Heart left ventricle (tissue), 16 donors: ENCODE measurements around the gene KCNQ1. TPM values are rescaled to one million over a fixed set of nuclear protein-coding genes. Genes with fewer than 3 reads are reported as not detected.

ENCODE experiments used
- ATAC-seq, 4 donors: fragments of 200-7000 bp; cut with Tn5 transposase; one replicate each; pipeline ENCODE4 v1.9.1; 2020 to 2022; ENCODE audit warnings: moderate library complexity in 4 of 4, mild to moderate bottlenecking in 3 of 4, moderate number of reproducible peaks in 1 of 4
- DNase-seq, 5 donors: peaks; one replicate each; pipeline ENCODE4 v3.0.0-alpha.2; 2020
- H3K27ac ChIP-seq, 12 donors: fragments of 200-600 bp; sonication (generic) in 4 of 12; one replicate each; pipeline versions ENCODE4 v1.5.0 to v1.8.0; 2016 to 2022; ENCODE audit warnings: mild to moderate bottlenecking in 2 of 12
- H3K27me3 ChIP-seq, 9 donors: fragments of 200-600 bp; sonication (generic) in 2 of 9; one replicate each; pipeline versions ENCODE4 v1.5.1 to v1.8.0; 2016 to 2022; ENCODE audit warnings: mild to moderate bottlenecking in 3 of 9
- H3K36me3 ChIP-seq, 9 donors: fragments of 200-600 bp; sonication (generic) in 2 of 9; one replicate each; pipeline versions ENCODE4 v1.5.0 to v1.8.0; 2018 to 2022; ENCODE audit warnings: mild to moderate bottlenecking in 2 of 9
- H3K4me1 ChIP-seq, 12 donors: fragments of 200-600 bp; sonication (generic) in 4 of 12; one replicate each; pipeline versions ENCODE4 v1.5.0 to v1.8.0; 2016 to 2022; ENCODE audit warnings: mild to moderate bottlenecking in 3 of 12
- H3K4me3 ChIP-seq, 12 donors: fragments of 200-600 bp; sonication (generic) in 4 of 12; one replicate each; pipeline versions ENCODE4 v1.5.0 to v1.8.0; 2017 to 2022; ENCODE audit warnings: mild to moderate bottlenecking in 9 of 12, moderate library complexity in 4 of 12
- H3K9me3 ChIP-seq, 12 donors: fragments of 200-600 bp; sonication (generic) in 4 of 12; one replicate each; pipeline versions ENCODE4 v1.5.0 to v1.8.0; 2016 to 2022; ENCODE audit warnings: mild to moderate bottlenecking in 1 of 12
- CTCF ChIP-seq, 12 donors: fragments of 200-600 bp; sonication (generic) in 4 of 12; IDR thresholded peaks; one replicate each; pipeline versions ENCODE4 v1.5.0 to v1.8.0; 2018 to 2022; ENCODE audit warnings: antibody characterized with exemption in 12 of 12, mild to moderate bottlenecking in 5 of 12
- POLR2A ChIP-seq, 2 donors: fragments of 450-650 bp; IDR thresholded peaks; one replicate each; pipeline ENCODE4 v1.6.1; 2017; ENCODE audit warnings: antibody characterized with exemption in 2 of 2, mild to moderate bottlenecking in 2 of 2, moderate library complexity in 2 of 2
- WGBS, 4 donors: extraction: QIAGEN DNeasy Blood & Tissue Kit in 2 of 4; methylation state at CpG; one replicate each; pipeline versions ENCODE4 v1.1.5 to v1.1.7; 2013 to 2018; 5-methylcytosine and 5-hydroxymethylcytosine counted together
- intact Hi-C, 10 donors: fragments of 100-400 bp; cut with DNase I; formaldehyde crosslinking; loops; one replicate each; pipeline versions ENCODE4 v1.11.1 to v1.14.2; 2022
- polyA plus RNA-seq, 2 donors: library from polyadenylated mRNA; stranded (reverse); fragments of 200-250 nt; gene quantifications; one replicate each; pipeline ENCODE4 v1.2.3, GENCODE V29; 2013
- total RNA-seq, 9 donors: library from RNA; depleted of rRNA in 2 of 9; stranded (reverse); fragments of >200 nt in 2 of 9; fragmentation: NEBNext Ultra II Directional in 3 of 9; extraction: Animal tissue kit (Norgen Biotek cat#: 25700) in 3 of 9; gene quantifications; one replicate each; pipeline versions ENCODE4 v1.1.0 to v1.2.4, GENCODE V29; 2016 to 2023
- donor health status: ischemic (EF 13 %, LVEDD 7.1; RV severe dilation, severe dysfunction).
- donor health status: healthy with polysubstance abuse.
- donor health status: DM: no; HTN: yes; CAD: no.
- donor health status: DM: no; HTN: no; CAD: no.
- donor health status: ischemic (EF 25% LVEDD 6.9; RV normal size, moderate dysfunction).
- donor health status: ischemic (EF 25% LVEDD 5.7; RV mildly dilated, moderate dysfunction).
- donor health status: healthy.
- donor health status: DM: yes; HTN: yes; CAD: no.
- donor health status: ischemic (EF 35%, LVEDD 5.7; RV mildly dilated, moderate dysfunction).
- donor health status: nonischemic (EF 11% LVEDD 7.7; RV severe dilation, severe dysfunction).
- donor health status: DM: yes; HTN: yes; CAD: no.
- donor health status: PGD.
- donor health status: ischemic (EF 29% LVEDD 5.4; RV normal size, mild dysfunction).
- donor health status: nonischemic (EF 23%, LVEDD 6.1; RV moderate dilation, normal function).

The KCNQ1 gene
- total and polyA plus RNA-seq, 11 donors: 18.6 to 42.4 (median 31.4) TPM

GRCh38 chr11:2886191-2886894 lies 441.5 kb downstream of the KCNQ1 start:
- TF ChIP-seq POLR2A (IDR thresholded peaks at IDR 0.05): no peak
- TF ChIP-seq CTCF (IDR thresholded peaks at IDR 0.05): peak in 8 of 12 donors; percentile 9 to 51 (median 31)
- H3K9me3 ChIP-seq: no peaks in the 10 kb centered on the region
- peaks cover 0 to 4% (median 0%) of the 10 kb centered on the region in 9 donors for H3K36me3 ChIP-seq
- 14 to 27% (median 19%) methylated on average over 13 to 49 of the region's 49 CpGs for WGBS, 4 donors
- ATAC-seq (peak in 3 of 4 donors; percentile 0 to 17 (median 16)), DNase-seq (peak in 4 of 5 donors; percentile 48 to 71 (median 50))
- peaks cover 0 to 50% (median 27%) of the 10 kb centered on the region in 12 donors for H3K4me1 ChIP-seq
- H3K4me3 ChIP-seq: peak overlapping the region; percentile 14 to 90 (median 78)
- intact Hi-C loops: loop anchor here in 9 of 10 donors (5.0 to 10.0 kb wide), 10 partner anchors 54 to 574 kb away; partner anchors contain the start of genes KCNQ1OT1 (in 5 of the 9) and KCNQ1 (in 1 of the 9)
- H3K27me3 ChIP-seq: peaks cover 0 to 16% (median 0%) of the 10 kb centered on the region in 9 donors
- peak overlapping the region; percentile 16 to 90 (median 68) for H3K27ac ChIP-seq

GRCh38 chr11:2886936-2887335 lies 442.1 kb downstream of the KCNQ1 start:
- 88 to 95% (median 92%) methylated on average over 3 to 5 of the region's 5 CpGs for WGBS, 4 donors
- ATAC-seq (no peak), DNase-seq (peak in 1 of 5 donors; percentile 40)
- Histone ChIP-seq H3K4me3 (no peak overlapping the region), H3K9me3 (no peaks in the 10 kb centered on the region), H3K27ac (peak overlapping the region in 3 of 12 donors; percentile 72 to 90 (median 77)), H3K4me1 (peaks cover under 1 to 51% (median 32%) of the 10 kb centered on the region in 12 donors), H3K27me3 (peaks cover 0 to 16% (median 0%) of the 10 kb centered on the region in 9 donors), H3K36me3 (peaks cover 0 to 4% (median 0%) of the 10 kb centered on the region in 9 donors)
- TF ChIP-seq POLR2A (IDR thresholded peaks at IDR 0.05) (no peak), CTCF (IDR thresholded peaks at IDR 0.05) (no peak)
- intact Hi-C loops: loop anchor here in 9 of 10 donors (1.0 to 10.0 kb wide), 12 partner anchors 55 to 575 kb away; partner anchors contain the start of genes KCNQ1OT1 (in 5 of the 9) and KCNQ1 (in 1 of the 9)

GRCh38 chr11:2887515-2888195 lies 442.8 kb downstream of the KCNQ1 start:
- ATAC-seq (no peak), DNase-seq (no peak)
- Histone ChIP-seq H3K36me3 (peaks cover 0 to 4% (median 0%) of the 10 kb centered on the region in 9 donors), H3K4me3 (no peak overlapping the region), H3K4me1 (peaks cover 5 to 52% (median 34%) of the 10 kb centered on the region in 12 donors), H3K27me3 (peaks cover 0 to 16% (median 0%) of the 10 kb centered on the region in 9 donors), H3K27ac (peak overlapping the region in 4 of 12 donors; percentile 2 to 90 (median 30)), H3K9me3 (no peaks in the 10 kb centered on the region)
- TF ChIP-seq CTCF (IDR thresholded peaks at IDR 0.05) (no peak), POLR2A (IDR thresholded peaks at IDR 0.05) (no peak)
- 70 to 79% (median 73%) methylated on average over 10 to 11 of the region's 11 CpGs for WGBS, 4 donors
- intact Hi-C loops: loop anchor here (1.0 to 10.0 kb wide), 15 partner anchors 55 to 575 kb away; partner anchors contain the start of genes KCNQ1OT1 (in 5 of the 10) and KCNQ1 (in 1 of the 10)
